Measurements from ENCODE around the gene JUN. TPM values are rescaled to one million over a fixed set of nuclear protein-coding genes. Genes with fewer than 3 reads are reported as not detected.

JUN gene
- total RNA-seq, 3 donors from 2014 or later: 119 to 880 (median 379) TPM

- Histone ChIP-seq H3K4me1 (no peaks in the 10 kb centered on the region), H3K27ac (peak overlapping the region; percentile 98 to 100), H3K4me3 (peak overlapping the region; percentile 80 to 93 (median 92)), H3K27me3 (no peaks in the 10 kb centered on the region), H3K36me3 (no peaks in the 10 kb centered on the region), H3K9me3 (peaks cover 0 to 5% of the 10 kb centered on the region in 2 donors)
- intact Hi-C loops (cut with DNase I; ENCODE audit: low total_unique reads): no loop called here
- no peak for TF ChIP-seq CTCF (IDR thresholded peaks at IDR 0.05)
- TF ChIP-seq POLR2AphosphoS5 (IDR thresholded peaks at IDR 0.05): peak in 2 of 3 donors; percentile 41 to 58
- peak; percentile 77 to 81 for DNase-seq (ENCODE audit: low spot score in 2 of 2)
These were observed 1.7 kb upstream of the JUN start for GRCh38 chr1:58785442-58786058.

GRCh38 chr1:58784758-58785441 is 1.1 kb upstream of the JUN start:
- Histone ChIP-seq H3K27ac (peak overlapping the region; percentile 98 to 100), H3K4me1 (no peaks in the 10 kb centered on the region), H3K9me3 (peaks cover 0 to 5% of the 10 kb centered on the region in 2 donors), H3K36me3 (no peaks in the 10 kb centered on the region), H3K27me3 (no peaks in the 10 kb centered on the region), H3K4me3 (peak overlapping the region; percentile 80 to 93 (median 92))
- DNase-seq (ENCODE audit: low spot score in 2 of 2): peak; percentile 90 to 91
- peak in 2 of 3 donors; percentile 70 to 71 for TF ChIP-seq CTCF (IDR thresholded peaks at IDR 0.05)
- TF ChIP-seq POLR2AphosphoS5 (IDR thresholded peaks at IDR 0.05): peak in 2 of 3 donors; percentile 26 to 77
- TF ChIP-seq POLR2A (IDR thresholded peaks at IDR 0.05): peak; percentile 61
- intact Hi-C loops (cut with DNase I; ENCODE audit: low total_unique reads): no loop called here

- H3K4me3 ChIP-seq: peak overlapping the region; percentile 80 to 93 (median 92)
- intact Hi-C loops (cut with DNase I; ENCODE audit: low total_unique reads): no loop called here
- no peaks in the 10 kb centered on the region for H3K27me3 ChIP-seq
- TF ChIP-seq POLR2A (IDR thresholded peaks at IDR 0.05) (peak; percentile 99), POLR2AphosphoS5 (IDR thresholded peaks at IDR 0.05) (peak in 2 of 3 donors; percentile 29 to 45), CTCF (IDR thresholded peaks at IDR 0.05) (peak in 2 of 3 donors; percentile 11 to 39)
- H3K27ac ChIP-seq: peak overlapping the region; percentile 98 to 100
- H3K36me3 ChIP-seq: no peaks in the 10 kb centered on the region
- peaks cover 0 to under 1% of the 10 kb centered on the region in 2 donors for H3K9me3 ChIP-seq
- DNase-seq (ENCODE audit: low spot score in 2 of 2): peak; percentile 56 to 70
- H3K4me1 ChIP-seq: no peaks in the 10 kb centered on the region
These were observed 506 bp downstream of the JUN start for GRCh38 chr1:58783090-58783992.

GRCh38 chr1:58782178-58783089 is 1.4 kb downstream of the JUN start:
- no peaks in the 10 kb centered on the region for H3K36me3 ChIP-seq
- H3K9me3 ChIP-seq: no peaks in the 10 kb centered on the region
- intact Hi-C loops (cut with DNase I; ENCODE audit: low total_unique reads): no loop called here
- H3K4me1 ChIP-seq: no peaks in the 10 kb centered on the region
- peak; percentile 54 to 56 for DNase-seq (ENCODE audit: low spot score in 2 of 2)
- peak; percentile 44 for TF ChIP-seq POLR2A (IDR thresholded peaks at IDR 0.05)
- no peak for TF ChIP-seq CTCF (IDR thresholded peaks at IDR 0.05)
- peak in 2 of 3 donors; percentile 72 to 83 for TF ChIP-seq POLR2AphosphoS5 (IDR thresholded peaks at IDR 0.05)
- peak overlapping the region; percentile 80 to 93 (median 92) for H3K4me3 ChIP-seq
- H3K27me3 ChIP-seq: no peaks in the 10 kb centered on the region
- H3K27ac ChIP-seq: peak overlapping the region; percentile 98 to 100

Measured in breast epithelium (tissue), 4 donors.